ENCODE results near the gene NIFK.

Gene NIFK

GRCh38 chr2:121690095-121690494 is 46.6 kb downstream of the NIFK start:
- H3K4me3 Mint-ChIP-seq, result no peak overlapping the region
- H3K4me1 Mint-ChIP-seq, result no peaks in the 10 kb centered on the region
- DNase-seq, result no peak
- no peaks in the 10 kb centered on the region for H3K9me3 Mint-ChIP-seq
- no peak overlapping the region for H3K27ac Mint-ChIP-seq
- no peak for ATAC-seq
- H3K27me3 Mint-ChIP-seq, result no peaks in the 10 kb centered on the region

- Mint-ChIP-seq H3K27ac (no peak overlapping the region), H3K4me3 (no peak overlapping the region), H3K27me3 (no peaks in the 10 kb centered on the region), H3K4me1 (no peaks in the 10 kb centered on the region), H3K9me3 (peaks cover 1 to 2% of the 10 kb centered on the region in 2 donors)
- DNase-seq (no peak), ATAC-seq (no peak)
These were observed 47.3 kb downstream of the NIFK start for GRCh38 chr2:121689356-121689755.

GRCh38 chr2:121688820-121689219 is 47.9 kb downstream of the NIFK start:
- Mint-ChIP-seq H3K9me3 (peaks cover 7 to 8% of the 10 kb centered on the region in 2 donors), H3K4me1 (no peaks in the 10 kb centered on the region), H3K27ac (no peak overlapping the region), H3K4me3 (no peak overlapping the region), H3K27me3 (no peaks in the 10 kb centered on the region)
- ATAC-seq, result no peak
- DNase-seq, result no peak

DNA sequence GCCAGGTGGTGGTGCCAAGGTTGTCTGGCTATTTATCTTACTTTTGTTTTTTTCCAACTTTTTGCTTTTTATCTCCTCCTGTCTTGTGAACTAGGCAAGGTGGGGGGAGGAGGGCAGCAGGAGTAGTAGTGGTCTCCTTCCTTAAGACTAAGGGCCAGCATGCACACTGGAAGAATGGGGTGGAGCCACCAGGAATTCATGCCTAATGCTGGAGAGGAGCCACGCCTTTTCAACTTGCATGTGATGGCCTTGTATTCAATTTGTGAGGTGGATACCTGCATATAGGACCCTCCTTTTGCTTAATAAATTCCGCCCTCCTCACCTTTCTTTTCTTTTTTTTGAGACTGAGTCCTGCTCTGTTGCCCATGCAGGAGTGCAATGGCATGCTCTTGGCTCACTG is 49.8 kb downstream of the NIFK start:
- H3K27ac Mint-ChIP-seq, result no peak overlapping the region
- H3K4me3 Mint-ChIP-seq, result no peak overlapping the region
- peaks cover 20 to 25% of the 10 kb centered on the region in 2 donors for H3K9me3 Mint-ChIP-seq
- no peaks in the 10 kb centered on the region for H3K27me3 Mint-ChIP-seq
- ATAC-seq (no peak), DNase-seq (no peak)
- H3K4me1 Mint-ChIP-seq, result no peaks in the 10 kb centered on the region

- Mint-ChIP-seq H3K9me3 (peaks cover 27 to 32% of the 10 kb centered on the region in 2 donors), H3K4me1 (no peaks in the 10 kb centered on the region), H3K27ac (no peak overlapping the region), H3K4me3 (no peak overlapping the region), H3K27me3 (no peaks in the 10 kb centered on the region)
- no peak for ATAC-seq
- DNase-seq, result no peak
These were observed 50.5 kb downstream of the NIFK start for GRCh38 chr2:121686218-121686617.

DNA sequence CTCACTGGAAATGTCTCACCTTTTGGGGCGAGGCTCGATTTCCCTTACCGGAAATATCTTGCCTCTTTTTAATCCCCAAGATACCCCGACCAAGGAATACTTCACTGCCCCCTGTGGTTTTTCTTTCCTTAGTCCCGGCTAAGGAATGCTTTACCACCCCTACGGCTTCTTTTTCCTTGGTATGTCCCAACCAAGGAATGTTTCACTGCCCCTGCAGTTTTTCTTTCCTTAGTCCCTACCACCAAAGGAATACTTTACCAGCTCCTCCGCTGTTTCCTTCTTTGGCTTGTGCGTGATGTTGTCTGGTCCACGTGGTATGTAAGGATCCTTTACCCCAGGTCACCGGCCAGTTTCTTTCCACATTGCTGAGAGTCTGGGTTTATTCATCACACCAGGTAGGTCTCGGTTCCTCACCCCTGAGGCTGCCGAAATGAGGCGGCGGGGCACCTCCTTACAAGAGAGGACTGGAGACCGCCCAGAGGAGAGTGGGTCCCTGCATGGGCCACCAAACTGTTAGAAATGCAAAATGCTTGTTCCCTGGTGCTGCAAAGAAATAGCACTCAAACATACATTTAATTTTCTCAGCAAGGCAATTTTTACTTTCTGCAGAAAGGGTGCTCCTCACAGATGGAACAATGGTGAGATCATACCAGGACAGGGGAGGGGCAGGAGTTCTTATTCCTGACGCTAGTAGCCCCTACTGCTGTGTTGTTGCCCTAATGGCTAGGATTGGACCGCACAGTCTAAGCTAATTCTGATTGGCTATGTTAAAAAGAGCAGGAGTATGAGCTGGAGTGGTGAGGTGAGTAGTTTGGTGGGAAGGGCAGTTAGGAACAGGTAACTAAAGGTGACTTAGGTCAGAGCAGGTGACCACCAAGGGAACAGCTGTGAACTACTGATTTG is 54.0 kb downstream of the NIFK start:
- H3K9me3 Mint-ChIP-seq, result peaks cover 40 to 51% of the 10 kb centered on the region in 2 donors
- no peak overlapping the region for H3K4me3 Mint-ChIP-seq
- H3K4me1 Mint-ChIP-seq, result no peaks in the 10 kb centered on the region
- H3K27me3 Mint-ChIP-seq, result no peaks in the 10 kb centered on the region
- ATAC-seq (no peak), DNase-seq (no peak)
- H3K27ac Mint-ChIP-seq, result peak overlapping the region in 1 of 2 donors; percentile 73

DNA sequence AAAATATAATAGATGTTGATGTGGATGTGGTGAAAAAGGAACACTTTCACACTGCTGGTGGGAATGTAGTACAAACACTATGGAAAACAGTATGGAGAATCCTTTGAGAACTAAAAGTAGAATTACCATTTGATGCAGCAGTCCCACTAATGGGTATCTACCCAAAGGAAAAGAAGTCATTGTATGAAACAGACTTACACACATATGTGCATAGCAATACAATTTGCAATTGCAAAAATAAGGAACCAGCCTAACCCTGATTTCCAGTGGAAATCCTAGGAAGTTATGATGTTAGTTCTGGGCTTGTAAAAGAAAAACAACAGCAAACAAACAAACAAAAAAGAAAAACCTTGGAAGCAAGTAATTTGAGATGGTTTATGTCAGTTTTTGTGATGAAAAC is 58.8 kb downstream of the NIFK start:
- Mint-ChIP-seq H3K27ac (no peak overlapping the region), H3K9me3 (peaks cover 48 to 70% of the 10 kb centered on the region in 2 donors), H3K4me3 (no peak overlapping the region), H3K4me1 (no peaks in the 10 kb centered on the region), H3K27me3 (no peaks in the 10 kb centered on the region)
- ATAC-seq, result no peak
- no peak for DNase-seq

Data from stimulated activated naive CD8-positive, alpha-beta T cell treated with anti-CD3 and anti-CD28 coated beads, Interleukin-15, amount 100 ng/mL, for 72 hours (primary cell).